HG02798 (cell line): ENCODE results near the gene STRN4.

Experiments used
- ATAC-seq: cut with Tn5 transposase; IDR thresholded peaks from one replicate; pipeline ENCODE4 v1.9.1; 2021; ENCODE audit warnings: mild to moderate bottlenecking; ENCODE audit not compliant: unreplicated experiment, poor library complexity

Gene STRN4

DNA sequence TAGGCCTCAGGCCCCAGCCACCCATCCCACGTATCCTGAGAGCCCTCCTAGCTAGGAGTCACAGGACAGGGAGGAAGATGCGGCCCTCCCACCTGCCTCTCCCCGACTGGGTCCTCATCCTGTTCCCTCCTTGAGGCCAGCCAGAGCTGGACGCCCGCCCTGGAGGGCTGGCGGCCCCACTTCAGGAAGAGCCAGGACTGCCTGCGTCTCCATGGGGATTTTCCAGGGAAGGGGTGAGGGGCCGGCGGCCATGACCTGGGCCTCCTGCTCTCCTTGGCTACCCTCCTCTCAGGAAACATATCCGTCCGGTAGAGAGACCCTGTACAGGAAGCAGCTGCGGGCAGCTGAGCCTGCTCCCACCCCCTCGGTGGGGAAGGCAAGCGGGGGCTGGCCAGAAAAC lies 18.0 kb downstream of the STRN4 start:
- ATAC-seq, result no peak

DNA sequence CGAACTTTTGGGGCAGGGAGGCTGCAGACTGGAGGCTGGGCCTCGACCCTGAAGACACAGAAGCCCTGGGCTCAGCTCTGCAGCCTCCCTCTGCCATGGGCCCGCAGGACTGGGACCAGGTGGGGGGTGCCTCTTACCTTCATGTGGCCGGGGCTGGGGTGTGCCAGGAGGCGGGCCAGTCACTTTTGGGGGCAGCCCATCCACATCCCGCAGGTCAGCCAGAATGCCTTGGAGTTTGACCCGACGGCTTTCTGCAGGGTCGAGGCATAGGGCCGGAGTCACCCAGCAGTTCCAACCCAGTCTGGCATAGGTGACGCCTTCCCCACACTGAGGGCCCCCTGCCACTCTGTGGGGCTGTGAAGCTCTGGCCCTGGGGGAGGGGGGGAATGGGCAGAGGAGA lies 18.5 kb downstream of the STRN4 start:
- no peak for ATAC-seq

DNA sequence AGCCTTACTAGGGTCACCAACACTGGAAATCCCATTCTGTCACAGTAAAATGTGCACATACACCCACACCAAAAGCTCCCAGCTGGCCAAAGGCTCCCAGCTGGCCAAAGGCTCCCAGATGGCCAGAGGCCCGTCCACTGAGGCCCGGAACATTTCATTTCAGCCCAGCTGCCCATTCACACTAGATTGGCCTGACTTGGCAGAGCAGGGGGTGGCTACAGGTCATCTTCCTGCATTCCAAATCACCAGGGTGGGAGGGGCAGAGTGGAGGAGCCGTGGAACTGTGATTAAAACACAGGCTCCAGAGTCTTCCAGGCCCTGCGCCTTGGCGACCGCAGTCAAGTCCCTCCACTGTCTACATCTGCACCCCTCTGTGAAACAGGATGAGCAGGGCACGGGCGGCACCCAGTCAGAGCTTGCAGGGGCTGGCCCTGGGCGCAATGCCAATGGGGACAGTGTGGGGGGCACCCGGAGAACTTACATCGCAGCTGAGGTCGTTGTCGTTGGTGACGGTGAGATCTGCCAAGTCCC lies 19.2 kb downstream of the STRN4 start:
- no peak for ATAC-seq

DNA sequence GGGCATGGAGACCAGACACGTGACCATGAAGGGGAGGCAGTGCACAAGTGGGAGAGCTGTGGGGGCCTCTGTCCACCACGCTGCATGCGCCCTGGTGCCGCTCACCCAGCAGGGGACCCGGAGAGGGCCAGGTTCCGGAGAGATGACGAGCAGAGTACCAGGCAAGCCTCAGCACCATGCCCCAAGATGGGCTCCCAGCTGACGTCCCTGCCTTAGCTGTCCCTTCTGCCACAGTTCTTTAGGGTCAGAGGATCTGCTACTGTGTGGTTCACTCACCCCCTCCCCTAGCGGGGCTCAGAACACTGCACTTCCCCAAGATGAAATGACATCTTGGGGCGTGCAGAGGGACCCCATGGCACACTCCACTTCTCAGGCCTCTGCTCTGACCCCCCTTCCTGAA lies 19.7 kb downstream of the STRN4 start:
- no peak for ATAC-seq

DNA sequence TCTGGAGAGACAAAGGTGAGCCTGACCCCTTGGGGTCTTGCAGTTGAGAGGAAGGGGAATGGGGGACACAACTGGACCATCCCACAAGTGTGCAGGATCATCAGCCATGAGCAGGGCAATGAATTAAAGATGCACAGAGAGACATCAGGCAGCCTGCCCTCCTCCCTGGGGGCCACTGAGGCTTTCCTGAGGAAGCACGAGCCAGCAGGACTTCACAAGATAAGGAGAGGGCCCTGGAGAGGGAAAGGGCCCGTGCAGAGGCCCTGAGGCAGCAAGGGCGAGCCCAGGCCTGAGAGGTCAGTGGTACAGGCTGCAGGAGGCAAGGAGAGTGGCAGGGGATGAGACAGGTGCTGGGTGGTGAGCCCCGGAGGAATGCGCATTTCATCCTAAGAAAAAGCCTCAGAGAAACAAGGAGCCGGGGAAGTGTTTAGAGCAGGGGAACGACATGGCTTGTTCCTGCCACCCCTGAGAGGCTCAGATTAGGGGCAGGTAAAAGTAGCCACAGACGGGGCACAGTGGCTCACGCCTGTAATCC lies 20.3 kb downstream of the STRN4 start:
- ATAC-seq, result no peak

DNA sequence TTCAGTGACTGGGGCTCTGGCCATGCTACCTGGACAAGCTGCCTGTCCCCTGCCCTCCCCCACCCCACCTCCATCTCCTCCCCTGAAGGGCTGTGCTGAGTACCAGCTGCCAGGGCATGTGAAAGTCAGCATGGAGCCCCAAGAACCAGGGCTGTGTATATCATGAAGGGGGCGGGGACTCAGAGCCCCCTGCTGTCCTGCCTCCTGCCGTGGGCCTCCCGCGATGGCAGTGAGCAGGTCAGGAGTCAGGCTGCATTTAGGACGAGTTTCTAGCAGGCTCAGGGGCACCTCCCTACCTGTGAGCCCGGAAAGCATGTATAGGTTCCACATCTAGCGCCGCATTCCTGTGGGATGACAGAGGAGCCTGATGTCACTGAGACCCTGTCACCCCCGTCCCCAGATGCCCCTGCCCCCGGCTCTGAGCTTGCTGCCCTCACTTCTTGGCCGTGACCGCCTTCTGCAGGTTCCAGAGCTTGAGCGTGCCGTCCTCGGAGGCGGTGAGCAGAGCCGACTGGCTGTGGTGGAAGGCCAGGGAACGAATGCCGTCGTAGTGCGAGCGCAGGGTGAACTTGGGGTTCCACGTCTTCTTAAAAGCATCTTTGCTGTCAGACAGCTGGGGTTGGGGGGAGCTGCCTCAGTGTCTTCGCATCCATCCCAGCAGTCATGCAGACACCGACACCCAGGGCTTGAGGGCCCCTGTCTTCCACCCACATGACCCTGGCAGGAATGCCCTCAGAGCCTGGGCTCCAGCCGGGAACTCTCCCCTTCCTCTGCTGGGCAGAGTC lies 21.0 kb downstream of the STRN4 start:
- no peak for ATAC-seq

DNA sequence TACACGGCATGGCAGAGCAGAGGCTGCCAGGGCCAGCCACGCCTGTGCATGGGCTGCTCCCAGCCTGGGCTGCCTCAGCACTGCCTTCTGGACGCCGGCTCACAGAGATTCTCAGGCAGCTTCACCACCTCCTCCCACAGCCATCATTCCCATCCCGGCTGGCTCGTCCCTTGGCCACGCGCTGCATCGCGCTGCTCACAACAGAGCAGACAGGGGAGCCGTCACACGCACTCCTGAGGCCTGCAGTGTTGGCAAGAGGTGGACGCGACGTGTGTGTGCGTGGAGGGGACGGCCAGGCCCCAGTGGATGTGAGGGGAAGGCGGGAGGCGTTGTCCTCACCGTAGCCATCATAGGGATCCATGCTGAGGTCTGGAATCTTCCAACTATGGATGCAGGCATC lies 21.8 kb downstream of the STRN4 start:
- no peak for ATAC-seq

DNA sequence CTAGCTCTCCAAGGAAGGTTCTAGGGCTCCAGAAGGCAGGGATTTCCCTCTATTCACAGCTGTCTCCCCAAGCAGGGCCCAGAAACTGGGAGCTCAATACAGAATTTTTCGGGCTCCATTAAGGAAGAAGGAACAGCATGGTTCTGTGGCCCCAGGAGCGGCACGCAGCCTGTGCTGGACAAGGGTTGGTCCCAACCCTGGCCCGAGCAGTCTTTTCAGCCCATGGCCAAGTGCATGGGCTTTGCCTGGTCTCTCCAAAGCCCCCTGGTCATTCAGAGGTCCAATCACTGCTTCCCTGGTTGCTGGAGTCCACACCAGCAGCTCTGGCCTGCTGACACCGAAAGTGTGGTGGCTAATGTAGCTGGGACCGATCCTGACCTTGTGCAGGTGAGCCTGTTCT lies 22.8 kb downstream of the STRN4 start:
- no peak for ATAC-seq

DNA sequence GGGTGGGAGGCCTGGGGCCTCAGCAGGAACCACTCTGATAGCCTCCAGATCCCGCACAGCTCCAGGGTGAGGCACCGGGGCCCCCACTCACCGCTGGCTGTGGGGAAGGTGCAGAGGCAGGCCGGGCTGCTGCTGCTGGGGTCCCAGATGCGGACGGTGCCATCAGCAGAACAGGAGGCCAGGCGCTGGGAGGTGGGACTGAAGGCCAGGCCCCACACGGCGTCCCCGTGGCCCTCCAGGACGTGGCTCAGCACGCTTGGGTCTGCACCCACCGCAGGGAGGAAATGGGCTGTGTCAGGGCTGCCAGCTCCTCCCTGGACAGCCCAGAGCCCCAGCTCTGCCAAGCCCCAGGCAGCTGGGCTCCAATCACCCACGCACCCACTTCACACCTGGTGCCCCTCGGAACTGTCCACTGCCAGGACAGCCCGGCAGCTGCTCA lies 23.2 kb downstream of the STRN4 start:
- no peak for ATAC-seq

DNA sequence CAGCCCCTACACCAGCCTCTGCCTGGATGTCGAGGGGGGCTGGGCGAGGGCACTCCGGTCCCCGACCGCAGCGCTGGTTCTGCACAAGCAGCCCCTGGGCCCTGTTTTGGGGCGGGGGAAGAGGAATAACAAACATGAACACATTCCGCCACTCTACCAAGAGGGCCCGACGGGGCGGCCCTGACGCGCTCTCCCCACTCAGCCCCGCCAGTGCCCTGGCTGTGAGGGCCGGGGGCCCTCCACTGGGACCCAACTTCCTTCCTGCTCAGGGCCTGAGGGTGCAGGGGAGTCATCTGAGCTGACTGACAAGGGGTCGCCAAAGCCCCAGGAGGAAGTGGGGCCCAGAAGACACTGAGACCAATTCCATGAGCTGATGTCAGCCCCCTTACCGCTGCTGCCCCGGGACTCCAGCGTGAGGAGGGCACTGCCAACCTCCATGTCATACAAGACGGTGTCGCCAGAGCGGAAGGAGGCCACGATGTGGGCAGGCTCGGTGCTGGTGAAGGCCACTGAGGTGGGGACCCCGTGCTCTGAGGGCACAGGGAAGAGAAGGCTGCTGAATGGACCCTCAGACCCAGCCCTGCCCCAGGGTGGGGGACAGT lies 23.7 kb downstream of the STRN4 start:
- no peak for ATAC-seq

DNA sequence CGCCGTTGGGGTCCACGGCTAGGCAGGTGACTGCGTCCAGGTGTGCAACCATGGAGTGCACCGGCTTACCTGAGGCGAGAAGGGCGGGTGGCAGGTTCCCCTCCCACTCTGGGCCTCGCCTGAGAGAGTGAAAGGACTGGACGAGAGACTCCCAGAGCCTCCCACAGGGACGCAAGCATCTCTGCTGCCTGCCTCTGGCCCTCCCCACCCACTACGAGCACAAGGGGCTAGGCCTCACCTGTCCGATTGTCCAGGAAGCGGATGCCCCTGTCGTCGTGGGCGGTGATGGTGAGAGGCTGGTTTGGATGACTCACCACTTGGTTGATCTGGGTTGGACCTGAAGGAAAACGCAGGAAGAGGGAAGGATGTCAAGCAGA lies 24.3 kb downstream of the STRN4 start:
- ATAC-seq, result no peak

DNA sequence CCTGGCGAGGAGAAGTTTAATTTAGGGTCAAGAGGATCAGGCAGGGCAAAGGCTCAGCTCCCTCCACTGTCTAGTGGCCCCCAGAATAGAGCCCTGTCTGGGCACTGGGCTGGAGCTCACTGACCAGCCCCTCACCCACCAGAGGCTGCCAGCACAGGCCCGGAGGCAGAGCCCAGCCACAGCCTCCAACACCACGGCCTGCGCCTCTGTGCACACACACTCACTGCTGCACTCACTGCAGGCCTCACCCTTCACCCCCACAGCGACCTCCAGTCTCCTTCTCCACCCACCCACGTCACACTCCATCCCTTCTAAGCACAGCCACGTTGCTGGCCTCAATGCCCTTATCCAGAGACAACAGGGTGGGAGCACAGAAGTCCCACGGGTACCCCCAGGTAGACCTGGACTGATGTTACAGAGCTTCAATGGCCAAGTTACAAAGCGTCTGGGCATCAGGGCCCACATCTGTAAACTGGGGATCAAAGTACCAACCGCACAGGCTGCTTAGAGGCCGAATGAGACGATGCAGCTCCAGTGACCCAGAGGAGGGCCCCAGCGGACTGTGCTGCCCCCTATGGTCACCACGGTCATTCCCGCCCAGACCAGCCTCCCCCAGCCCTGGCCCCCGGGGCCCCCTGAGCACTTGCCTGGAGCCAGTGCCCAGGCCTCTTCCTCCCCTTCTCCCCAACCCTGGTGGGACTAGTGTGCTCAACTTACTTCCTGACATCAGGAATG lies 24.8 kb downstream of the STRN4 start:
- no peak for ATAC-seq

DNA sequence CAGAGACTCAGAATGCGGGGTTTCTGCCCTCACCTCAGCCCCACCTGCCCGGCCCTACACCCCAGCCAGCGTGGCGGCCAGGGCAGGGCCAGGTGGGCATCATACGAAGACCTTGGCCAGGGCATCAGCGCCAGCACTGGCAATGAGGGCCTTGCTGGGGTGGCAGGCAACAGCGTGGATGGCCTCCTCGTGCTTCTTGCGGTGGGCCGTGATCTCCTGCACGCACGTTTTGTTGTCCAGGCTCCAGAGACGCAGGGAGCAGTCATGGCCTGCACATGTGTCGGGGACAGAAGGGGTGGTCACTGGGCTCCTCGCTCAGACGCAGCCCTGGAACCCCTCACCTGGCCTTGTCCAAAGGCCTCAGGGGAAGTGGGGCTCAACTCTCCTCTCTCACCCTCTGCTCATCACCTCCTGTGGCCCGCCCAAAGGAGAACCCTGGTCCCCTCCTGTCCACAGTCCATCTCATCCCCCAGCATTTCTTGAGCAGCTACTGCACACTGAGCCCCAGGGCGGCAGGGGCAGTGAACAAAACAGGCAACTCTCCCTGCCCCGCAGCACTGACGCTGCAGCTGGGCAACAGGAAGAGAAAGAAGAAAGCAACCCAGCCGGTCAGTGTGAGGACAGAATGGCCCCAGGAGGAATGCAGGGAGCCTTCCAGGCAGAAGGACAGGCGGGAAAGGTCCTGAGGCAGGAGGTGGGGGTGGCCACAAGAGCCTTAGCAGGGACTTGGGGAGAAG lies 25.6 kb downstream of the STRN4 start:
- no peak for ATAC-seq

DNA sequence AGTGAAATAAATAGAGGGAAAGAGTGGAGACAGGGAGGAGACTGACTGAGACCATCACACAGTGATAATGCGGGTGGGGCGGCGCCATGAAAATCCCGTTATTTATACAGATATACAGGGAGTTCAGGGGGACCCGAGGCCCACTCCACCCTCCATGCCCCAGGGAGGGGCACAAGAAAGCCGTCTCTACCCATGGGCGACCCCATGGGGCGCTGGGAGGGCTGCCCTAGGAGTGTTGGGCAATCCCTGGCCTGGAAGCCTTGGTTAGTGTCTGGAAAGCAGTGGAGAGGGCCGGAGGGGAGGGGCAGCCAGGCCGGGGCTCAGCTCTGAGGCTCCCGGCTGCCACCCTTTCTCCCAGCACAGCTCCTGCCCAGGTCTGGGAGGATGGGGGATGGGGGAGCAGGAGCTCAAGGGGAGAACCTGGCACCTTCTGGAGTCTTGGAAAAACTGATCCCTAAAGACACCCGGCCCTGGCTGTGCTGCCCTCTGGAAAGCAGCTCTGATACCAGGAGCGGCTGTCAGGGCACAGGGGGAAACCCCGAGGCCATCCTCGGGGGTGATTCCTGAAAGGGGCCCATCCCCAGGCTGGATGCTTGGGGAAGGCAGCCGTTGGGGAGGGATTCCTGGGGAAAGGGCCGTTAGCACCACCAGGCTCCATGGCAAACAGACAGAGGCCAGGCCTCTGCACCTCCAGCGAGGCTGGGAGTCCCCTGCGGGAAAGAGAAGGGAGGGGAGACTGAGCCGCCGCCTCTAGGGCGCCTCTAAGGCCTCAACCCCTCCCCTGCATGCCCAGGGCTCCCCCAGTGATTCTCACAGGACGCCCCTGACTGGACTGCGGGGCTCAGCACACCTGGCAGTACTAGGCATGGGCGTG lies 26.4 kb downstream of the STRN4 start:
- no peak for ATAC-seq

DNA sequence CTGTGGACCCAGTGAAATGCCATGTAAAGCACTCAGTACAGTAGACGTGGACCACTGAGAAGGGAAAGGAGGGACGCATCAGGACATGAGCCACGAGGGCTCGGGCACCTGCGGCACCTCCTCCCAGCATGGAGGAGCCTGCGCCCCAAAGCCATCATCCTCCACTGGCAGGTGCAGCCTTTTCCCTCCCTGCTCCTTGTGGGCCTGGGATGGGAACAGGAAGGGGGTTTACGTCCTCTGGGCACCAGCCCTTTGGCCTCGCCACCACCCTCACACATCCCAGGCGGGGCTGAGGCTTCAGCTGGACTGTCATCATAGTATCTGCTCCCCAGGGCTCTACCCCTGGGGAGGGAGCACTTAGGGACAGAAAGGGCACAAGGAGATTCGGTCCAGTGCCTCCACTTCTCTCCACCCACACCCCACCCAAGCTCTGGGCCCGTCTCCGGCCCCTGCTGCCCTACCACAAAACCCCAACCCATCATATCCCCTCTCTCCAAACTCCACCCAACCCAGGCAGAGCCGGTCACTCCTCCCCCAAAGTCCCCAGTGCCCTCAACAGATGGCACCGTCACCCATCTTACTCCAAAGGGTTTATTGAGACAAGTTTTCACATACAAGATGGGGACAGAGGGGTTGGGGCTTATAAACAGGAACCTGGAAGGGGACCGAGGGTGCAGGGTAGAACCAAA lies 27.2 kb downstream of the STRN4 start:
- ATAC-seq, result no peak

DNA sequence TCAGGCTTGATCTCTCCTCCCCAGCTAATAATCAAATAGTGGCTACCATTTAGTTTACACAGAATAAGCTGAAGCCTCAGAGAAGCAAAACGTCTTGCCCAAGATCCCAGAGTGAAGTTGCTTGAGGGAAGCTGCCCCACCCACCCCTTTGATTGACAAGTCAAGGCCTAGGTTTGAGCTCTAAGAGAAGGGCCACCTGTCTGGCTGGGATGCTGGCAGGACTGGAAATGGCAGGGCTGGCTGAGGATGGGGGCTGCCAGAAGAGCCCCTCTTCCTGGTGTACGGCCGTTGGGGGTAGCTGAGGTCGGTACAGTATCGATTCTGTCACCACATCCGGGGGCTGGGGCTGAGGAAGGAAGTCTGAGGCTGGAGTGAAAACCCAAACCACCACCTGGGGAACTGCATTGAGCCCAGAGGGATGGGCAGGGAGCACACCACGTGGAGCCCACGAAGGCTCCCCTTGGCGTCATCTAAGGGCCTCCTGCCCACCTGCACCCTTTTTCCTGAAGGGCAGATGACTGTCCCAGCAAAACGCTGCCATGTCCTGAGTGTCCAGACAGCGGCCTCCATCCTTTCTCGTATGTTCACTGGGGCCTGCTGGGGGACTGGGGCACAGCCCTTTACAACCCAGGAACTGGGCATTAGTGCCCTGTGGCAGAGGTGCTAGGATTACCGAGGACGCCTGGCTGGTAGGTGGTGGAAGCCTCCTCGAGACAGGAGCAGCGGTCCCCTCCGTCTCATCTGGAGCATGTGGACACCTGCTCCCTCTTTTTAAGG lies 27.9 kb downstream of the STRN4 start:
- ATAC-seq, result peak; percentile 22

DNA sequence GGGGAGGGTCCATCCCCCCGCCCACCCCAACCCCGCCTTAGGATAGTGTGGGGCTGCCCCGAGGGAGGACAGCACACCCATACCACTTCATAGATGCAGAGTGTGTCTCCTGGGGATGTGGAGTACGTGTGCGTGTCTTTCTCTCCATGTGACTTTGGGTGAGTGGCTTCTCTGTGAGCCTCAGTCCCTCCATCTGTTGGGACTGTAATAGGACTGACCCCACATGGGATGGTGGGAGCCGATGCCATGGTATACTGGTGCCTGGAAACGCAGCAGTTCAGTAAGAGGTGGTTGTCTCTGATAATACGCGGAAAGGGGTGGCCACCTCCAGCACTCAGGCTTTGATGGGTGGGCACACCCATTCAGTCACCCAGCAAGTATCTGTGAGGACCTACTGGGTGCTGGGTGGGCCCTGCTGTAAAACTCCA lies 28.5 kb downstream of the STRN4 start:
- peak; percentile 0 for ATAC-seq
